A673 (cell line): ENCODE measurements around the gene BMERB1. TPM values are rescaled to one million over a fixed set of nuclear protein-coding genes. Genes with fewer than 3 reads are reported as not detected.

Source experiments
- BruUV-seq: library from RNA; stranded (reverse); fragments of 400-500 nt; replicated peaks from 2 replicates; lab custom pipeline; 2021; lab: Mats Ljungman, UMichigan
- CTCF ChIA-PET: fragments of 300-600 bp; sonication (Branson Sonifier 250); formaldehyde crosslinking; loops from one replicate; lab custom pipeline; 2022; ENCODE audit warnings: antibody characterized with exemption; lab: Charles Lee
- POLR2A ChIA-PET: fragments of 300-600 bp; sonication (Branson Sonifier 250); formaldehyde crosslinking; loops from one replicate; lab custom pipeline; 2022; ENCODE audit warnings: antibody characterized with exemption; ENCODE audit not compliant: low non-redundant PET; lab: Charles Lee
- DNase-seq: peaks from one replicate; pipeline ENCODE4 v3.0.0-alpha.2; 2015; ENCODE audit warnings: low spot score
- H3K27ac ChIP-seq: fragments of 200-600 bp; sonication (generic); 2 replicates; pipeline ENCODE4 v1.5.1; 2016; ENCODE audit warnings: mixed run types, low read depth, mild to moderate bottlenecking, mixed read lengths, antibody characterized with exemption, low read length; ENCODE audit not compliant: poor library complexity, severe bottlenecking
- H3K27me3 ChIP-seq: fragments of 200-600 bp; sonication (generic); replicated peaks from 2 replicates; pipeline ENCODE4 v1.6.1; 2017; ENCODE audit warnings: mixed run types, low read depth, mild to moderate bottlenecking, mixed read lengths, antibody characterized with exemption, low read length; ENCODE audit not compliant: insufficient read depth, poor library complexity
- H3K36me3 ChIP-seq: fragments of 200-600 bp; sonication (generic); 2 replicates; pipeline ENCODE4 v1.6.1; 2016; ENCODE audit warnings: mixed run types, mild to moderate bottlenecking, mixed read lengths, antibody characterized with exemption, low read length; ENCODE audit not compliant: insufficient read depth, poor library complexity, severe bottlenecking
- H3K4me1 ChIP-seq: fragments of 200-600 bp; sonication (generic); 2 replicates; pipeline ENCODE4 v1.6.1; 2017; ENCODE audit warnings: mixed run types, mild to moderate bottlenecking, mixed read lengths, antibody characterized with exemption, low read length; ENCODE audit not compliant: insufficient read depth, poor library complexity, severe bottlenecking
- H3K4me3 ChIP-seq: fragments of 200-600 bp; sonication (generic); 2 replicates; pipeline ENCODE4 v1.5.1; 2016; ENCODE audit warnings: low read depth, mixed run types, mild to moderate bottlenecking, mixed read lengths, low read length; ENCODE audit not compliant: poor library complexity, severe bottlenecking
- H3K9me3 ChIP-seq: fragments of 200-600 bp; sonication (generic); 2 replicates; pipeline ENCODE4 v1.6.1; 2016; ENCODE audit warnings: mixed run types, low read depth, mild to moderate bottlenecking, mixed read lengths, antibody characterized with exemption, low read length; ENCODE audit not compliant: poor library complexity, severe bottlenecking
- CTCF ChIP-seq: fragments of 300-800, 200-600 bp; sonication (generic); conservative IDR thresholded peaks from 2 replicates; pipeline ENCODE4 v1.5.1; 2017; ENCODE audit warnings: low read depth, mild to moderate bottlenecking, antibody characterized with exemption, low read length, moderate library complexity, mixed read lengths
- EZH2 ChIP-seq: fragments of 200-600 bp; sonication (generic); IDR thresholded peaks from 2 replicates; pipeline ENCODE4 v1.6.1; 2017; ENCODE audit warnings: borderline replicate concordance, low read depth, mild to moderate bottlenecking, mixed read lengths, antibody characterized with exemption, low read length; ENCODE audit not compliant: poor library complexity, severe bottlenecking
- intact Hi-C: fragments of 100-400 bp; cut with micrococcal nuclease; formaldehyde crosslinking; loops from one replicate; pipeline ENCODE4 v1.10.0; 2022; ENCODE audit not compliant: unreplicated experiment
- total RNA-seq: library from RNA; stranded (reverse); gene quantifications from 2 replicates; pipeline ENCODE4 v1.2.3, GENCODE V29; 2021

Gene BMERB1
- total RNA-seq, 1 experiment from 2014 or later, result 11.5 TPM

- CTCF ChIA-PET, result no interaction called here
- BruUV-seq, result no TSS peak
Measured at GRCh38 chr16:15529673-15530072, 95.3 kb downstream of the BMERB1 start.

GRCh38 chr16:15530085-15530484 is 95.7 kb downstream of the BMERB1 start:
- CTCF ChIA-PET, result no interaction called here
- Histone ChIP-seq H3K27ac (no peak overlapping the region), H3K9me3 (no peaks in the 10 kb centered on the region), H3K4me1 (no peaks in the 10 kb centered on the region), H3K4me3 (no peak overlapping the region), H3K36me3 (no peaks in the 10 kb centered on the region), H3K27me3 (no peaks in the 10 kb centered on the region)
- no peak for DNase-seq
- intact Hi-C loops, result no loop called here
- no TSS peak for BruUV-seq
- POLR2A ChIA-PET, result no interaction called here
- TF ChIP-seq CTCF (no peak), EZH2 (no peak)

More at GRCh38 chr16:15529673-15530072, 95.3 kb downstream of the BMERB1 start:
- H3K27ac ChIP-seq, result no peak overlapping the region
- H3K9me3 ChIP-seq, result no peaks in the 10 kb centered on the region
- TF ChIP-seq CTCF (no peak), EZH2 (no peak)
- no peaks in the 10 kb centered on the region for H3K36me3 ChIP-seq
- no peaks in the 10 kb centered on the region for H3K4me1 ChIP-seq
- H3K27me3 ChIP-seq, result no peaks in the 10 kb centered on the region
- POLR2A ChIA-PET, result no interaction called here
- no peak for DNase-seq
- no peak overlapping the region for H3K4me3 ChIP-seq
- intact Hi-C loops, result no loop called here

GRCh38 chr16:15532825-15533224 is 98.4 kb downstream of the BMERB1 start:
- POLR2A ChIA-PET, result no interaction called here

More at GRCh38 chr16:15532825-15533224, 98.4 kb downstream of the BMERB1 start:
- Histone ChIP-seq H3K9me3 (no peaks in the 10 kb centered on the region), H3K36me3 (no peaks in the 10 kb centered on the region), H3K4me3 (no peak overlapping the region), H3K27ac (no peak overlapping the region), H3K4me1 (no peaks in the 10 kb centered on the region), H3K27me3 (no peaks in the 10 kb centered on the region)
- no peak for DNase-seq
- CTCF ChIA-PET, result no interaction called here
- no peak for TF ChIP-seq EZH2
- no peak for TF ChIP-seq CTCF
- BruUV-seq, result no TSS peak
- intact Hi-C loops, result no loop called here
